Stimulated activated CD4-positive, alpha-beta T cell treated with anti-CD3 and anti-CD28 coated beads, Interleukin-2, amount 100 ng/mL, for 24 hours (primary cell): ENCODE measurements around the gene PROK2.

Experiments
- DNase-seq, 2 donors: peaks; one replicate each; pipeline ENCODE4 v3.0.0-alpha.2; 2020

Gene PROK2

DNA sequence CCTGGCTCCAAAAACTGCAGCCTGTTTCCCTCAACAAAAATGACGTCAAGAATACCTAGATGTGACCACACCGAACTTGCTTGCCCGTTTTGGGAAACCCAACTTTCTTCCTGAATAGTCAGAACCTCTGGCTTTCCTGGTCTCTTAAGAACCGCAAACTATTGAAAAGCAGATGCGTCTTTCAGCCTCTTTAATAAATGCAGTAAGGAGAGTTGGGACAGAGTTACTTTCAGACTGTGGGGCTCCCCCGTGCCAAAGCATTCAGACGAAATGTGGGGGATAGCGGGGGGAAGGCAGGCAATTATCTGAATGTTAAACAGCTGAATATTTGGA is 1.2 kb upstream of the PROK2 start:
- DNase-seq = no peak

DNA sequence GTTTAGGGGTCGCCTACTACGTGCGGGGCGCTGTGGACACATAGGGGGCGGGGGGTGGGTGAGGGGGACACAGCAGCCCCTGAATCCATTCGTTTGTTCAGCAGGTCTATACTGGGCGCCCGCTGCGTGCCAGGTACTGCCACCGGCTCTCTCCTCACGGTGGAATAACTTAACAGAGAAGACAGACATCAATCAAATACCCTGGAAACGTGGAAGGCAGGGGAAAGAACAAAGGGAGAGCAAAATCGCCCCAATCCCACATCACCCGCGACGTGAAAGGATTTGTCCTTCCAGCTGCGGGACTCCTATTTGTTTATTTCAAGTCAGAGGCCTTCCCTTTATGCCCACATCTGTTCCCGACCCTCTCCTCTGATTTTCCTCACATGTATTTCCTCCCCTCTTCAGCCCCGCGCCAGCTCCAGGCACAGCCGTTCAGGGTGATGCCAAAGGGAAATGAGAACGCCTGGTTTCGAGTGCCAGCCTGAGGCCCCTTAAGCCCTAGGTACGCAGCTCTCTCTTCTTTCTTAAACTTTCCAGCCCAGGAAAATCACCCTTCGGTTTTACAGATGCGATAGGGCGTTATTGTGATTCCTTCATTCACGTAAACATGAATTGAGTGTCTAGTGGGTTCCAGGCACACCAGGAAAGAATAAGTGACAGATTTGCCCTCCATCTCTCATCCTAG is 726 bp upstream of the PROK2 start:
- DNase-seq = no peak

DNA sequence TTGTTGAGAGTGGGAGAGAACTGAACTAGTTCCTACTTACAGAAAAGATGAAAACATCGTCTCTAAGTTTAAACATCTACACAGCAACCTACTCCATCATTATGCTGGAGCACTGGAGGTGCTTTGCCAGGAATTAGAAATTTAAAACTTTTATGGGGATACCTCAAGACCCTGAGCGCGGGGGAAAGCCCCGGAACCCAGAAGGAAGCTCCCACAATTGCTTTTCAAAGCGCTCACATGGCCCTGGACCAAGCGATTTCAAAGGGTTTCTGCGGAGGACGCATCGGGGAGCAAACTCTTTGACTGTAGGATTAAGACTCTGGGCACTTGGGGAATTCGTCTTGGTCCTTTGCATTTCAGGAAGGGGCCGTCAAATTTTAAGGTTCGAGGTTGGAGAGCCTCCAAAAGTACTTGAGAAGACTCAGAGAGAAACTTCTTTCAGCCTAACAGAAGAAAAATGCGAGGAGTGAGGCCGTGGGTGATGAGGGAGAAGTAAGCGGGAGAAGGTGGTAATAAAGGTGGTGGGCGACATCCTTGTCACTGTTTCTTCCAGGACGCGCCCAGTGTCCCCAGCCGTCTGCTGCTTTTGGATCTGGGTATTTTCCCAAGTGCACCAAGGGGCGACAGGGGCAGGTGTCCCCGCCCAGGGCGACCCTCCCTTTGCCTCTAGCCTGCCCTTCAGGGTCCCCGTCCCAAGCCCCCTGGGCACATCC is 591 bp downstream of the PROK2 start:
- peak in 1 of 2 donors; percentile 5 for DNase-seq

DNA sequence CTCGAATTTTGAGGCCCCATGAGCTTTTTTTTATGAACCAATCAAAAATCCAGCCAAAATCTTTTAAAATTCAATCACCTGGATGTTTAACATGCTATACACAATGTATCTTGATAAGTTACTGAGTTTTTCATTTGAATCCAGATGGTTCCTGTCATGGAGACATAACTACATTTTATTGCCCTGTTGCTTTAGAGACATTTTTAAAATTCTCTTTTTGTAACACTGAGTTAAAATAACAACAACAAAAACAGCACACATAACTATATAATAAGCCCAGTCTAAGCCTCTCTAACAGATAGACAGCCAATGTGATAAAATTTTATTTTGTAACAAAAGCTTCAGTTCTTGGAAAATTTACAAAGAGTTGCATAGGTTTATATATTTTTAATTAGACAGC is 1.8 kb downstream of the PROK2 start:
- no peak for DNase-seq

DNA sequence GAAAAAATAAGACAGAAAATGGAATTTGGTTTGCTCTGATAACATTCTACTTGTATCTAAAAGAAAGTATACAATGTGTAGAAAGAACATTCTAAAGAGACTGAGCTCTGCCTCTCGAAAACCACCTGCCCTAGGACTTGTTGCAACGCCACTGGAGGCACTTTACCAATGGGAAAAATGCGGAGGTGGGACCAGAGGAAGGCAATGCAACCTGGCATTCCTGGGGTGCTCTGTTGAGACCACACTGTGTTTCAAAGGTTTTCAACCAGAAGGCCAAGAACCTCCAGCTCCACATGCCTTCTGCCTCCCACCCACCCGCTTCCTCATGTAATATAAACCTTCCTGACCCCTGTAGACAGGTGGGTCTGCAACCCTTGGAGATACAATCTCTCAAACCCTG is 4.5 kb downstream of the PROK2 start:
- no peak for DNase-seq

DNA sequence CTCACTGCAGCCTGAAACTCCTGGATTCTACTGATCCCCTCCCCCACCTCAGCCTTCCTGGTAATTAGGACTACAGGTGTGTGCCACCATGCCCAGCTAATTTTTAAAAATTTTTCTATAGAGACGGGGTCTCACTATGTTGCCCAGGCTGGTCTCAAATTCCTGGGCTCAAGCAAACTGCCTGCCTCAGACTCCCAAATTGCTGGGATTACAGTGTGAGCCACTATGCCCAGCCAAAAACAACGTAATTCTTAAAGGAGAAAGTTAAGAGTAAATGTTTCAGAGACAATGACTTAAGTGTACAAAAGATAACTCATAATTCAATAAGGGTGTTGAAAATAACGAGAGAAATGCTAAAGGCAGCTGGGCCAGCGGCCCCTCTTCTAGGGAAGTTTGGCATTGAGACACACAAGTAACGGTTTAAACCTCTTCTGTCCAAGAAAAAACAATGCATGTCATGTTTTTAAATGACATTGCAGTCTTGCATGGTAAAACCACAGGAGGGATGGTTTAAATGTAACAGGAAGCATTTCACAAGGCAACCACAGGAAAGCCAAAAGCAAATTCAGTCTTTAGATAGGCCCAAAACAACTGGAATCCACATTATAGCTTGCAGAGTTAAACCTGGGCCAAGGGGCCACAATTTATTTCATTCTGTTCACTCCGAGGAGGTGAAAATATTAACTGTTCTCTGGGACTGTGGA is 5.1 kb downstream of the PROK2 start:
- no peak for DNase-seq

DNA sequence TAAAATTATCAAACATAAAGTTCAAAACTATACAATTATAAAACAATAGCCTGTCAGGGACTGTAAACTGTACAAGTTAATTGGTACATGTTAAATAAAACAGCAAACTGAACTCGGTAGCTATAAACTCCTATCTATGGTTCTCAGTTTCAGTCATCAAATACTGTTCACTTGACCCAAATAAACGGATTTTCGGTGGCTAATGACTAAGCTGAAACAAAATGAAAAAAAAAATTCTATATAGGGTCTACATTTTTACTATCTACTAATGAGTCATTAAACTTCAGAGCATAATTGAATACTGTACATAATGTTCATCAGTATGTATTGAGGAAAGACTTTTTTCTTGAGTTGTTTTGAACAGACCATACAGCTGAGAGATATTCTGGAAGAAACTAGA is 6.6 kb downstream of the PROK2 start:
- no peak for DNase-seq

DNA sequence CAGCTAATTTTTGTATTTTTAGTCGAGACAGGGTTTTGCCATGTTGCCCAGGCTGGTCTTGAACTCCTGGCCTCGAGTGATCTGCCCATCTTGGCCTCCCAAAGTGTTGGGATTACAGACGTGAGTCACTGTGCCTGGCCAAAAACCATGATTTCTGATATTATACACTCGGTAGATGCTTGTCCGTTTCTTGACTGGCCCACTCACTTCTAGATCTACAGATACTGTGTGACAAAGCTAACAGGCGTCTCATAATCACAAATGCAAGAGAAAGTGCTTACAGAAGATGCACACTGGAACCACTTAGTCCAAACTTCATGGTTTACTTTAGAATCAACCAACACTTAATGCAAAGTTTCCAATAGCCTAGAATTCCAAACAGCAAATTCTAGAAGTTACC is 8.4 kb downstream of the PROK2 start:
- DNase-seq = no peak

DNA sequence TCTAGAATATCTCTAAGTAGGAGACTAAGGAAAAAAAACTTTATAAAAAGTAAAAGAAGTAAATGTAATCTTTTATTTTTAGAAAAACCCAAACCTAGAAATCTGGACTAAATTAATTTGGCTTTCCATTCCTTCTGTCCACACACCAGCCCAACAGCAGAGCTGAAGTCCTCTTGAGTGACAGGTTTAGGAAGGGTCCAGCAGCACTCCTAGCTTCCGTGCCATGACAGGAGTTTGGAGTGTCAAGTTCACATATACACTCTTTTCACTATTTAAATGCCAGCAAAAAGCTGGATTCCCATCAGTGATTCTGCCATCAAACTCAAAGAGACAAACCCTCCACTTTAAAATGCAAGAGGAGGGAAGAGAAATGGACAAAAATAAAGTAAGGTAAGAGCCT is 13.1 kb downstream of the PROK2 start:
- no peak for DNase-seq

DNA sequence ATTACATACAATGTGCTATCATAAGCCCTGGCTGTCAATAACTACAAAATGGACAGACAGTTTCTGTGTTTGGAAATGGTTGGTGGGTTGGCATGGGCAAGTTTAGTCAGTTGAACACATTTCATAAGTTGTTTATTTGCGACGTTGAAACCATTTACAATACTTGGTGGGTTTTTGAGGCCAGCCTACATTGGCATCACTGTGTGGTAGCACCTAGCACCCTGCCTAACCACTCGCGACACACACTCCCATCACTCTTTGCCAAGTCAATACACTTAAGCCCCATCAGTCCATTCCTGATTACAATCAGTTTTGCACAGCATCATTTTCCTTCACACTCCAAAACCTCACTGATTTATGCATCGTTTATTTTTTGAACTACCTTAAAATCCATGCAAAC is 13.8 kb downstream of the PROK2 start:
- no peak for DNase-seq

DNA sequence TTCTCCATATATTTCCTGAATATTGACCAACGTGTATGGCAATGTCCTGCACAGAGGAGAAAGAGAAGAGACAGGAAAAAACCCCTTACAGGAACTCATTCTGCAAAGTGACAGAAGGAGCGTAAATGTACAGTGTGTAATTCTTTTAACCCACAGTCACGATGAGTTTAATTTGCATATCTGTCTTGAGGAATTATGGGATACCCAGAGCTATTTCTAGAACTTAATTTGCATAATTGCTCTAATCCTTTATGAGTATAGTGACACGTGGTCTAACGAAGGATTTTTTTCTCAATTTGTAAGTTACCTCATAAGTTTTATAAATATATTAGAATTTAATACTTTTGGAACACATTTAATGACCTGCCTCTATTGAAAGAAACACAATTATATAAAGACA is 21.5 kb downstream of the PROK2 start:
- no peak for DNase-seq

DNA sequence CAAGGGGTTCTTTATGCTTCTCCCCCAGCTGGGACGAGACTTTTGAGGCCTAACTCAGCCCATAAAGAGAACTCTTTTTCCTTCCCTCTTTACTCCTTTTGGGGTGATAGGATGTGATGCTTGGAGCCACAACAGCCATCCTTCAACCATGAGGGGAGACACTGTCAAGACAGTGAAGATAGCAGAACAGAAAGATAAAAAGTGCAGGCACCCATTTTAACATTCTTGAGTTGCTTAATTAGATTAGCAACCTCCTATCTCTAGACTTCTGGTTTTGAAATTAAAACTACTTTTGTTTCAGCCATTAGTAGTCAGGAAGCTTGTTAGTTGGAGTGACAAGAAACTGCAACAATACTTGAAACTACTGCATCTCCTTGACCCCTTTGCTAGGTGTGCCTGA is 24.8 kb downstream of the PROK2 start:
- DNase-seq = no peak

DNA sequence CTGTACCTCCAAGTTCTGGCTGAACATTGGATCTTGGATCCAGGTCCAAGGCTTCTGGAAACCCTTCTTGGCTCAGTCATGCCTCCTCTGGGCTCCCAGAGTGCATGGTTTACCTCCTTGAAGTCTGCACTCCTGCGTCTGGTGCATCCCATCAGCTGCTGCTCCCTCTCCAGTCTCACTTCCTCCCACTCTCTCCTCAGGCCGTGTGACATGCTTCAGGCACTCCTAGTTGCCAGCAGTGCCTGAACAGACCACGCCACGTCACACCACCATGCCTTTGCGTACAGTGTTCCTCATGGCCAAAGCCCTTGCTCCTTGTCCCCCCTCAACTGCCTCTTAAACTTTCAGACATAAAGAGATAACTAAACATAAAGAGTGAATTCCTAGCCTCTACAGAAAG is 25.5 kb downstream of the PROK2 start:
- no peak for DNase-seq

DNA sequence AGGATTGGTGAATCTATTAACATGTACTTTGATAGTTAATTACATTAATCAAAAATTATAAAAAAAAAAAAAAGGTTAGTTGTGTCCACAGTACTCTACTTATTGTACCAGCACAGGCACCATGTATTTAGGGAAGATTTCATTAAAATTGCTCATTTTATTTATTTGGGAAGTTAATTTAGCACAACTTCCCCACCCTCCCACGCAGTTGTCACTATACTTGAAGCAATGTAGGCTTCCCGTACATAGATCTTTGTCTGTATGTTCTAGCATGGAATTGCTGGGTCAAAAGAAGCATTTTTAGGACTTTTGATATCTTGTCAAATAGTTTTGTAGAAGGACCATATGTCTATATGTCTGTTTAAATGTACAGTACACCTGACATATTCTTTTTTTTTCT is 26.9 kb downstream of the PROK2 start:
- no peak for DNase-seq

DNA sequence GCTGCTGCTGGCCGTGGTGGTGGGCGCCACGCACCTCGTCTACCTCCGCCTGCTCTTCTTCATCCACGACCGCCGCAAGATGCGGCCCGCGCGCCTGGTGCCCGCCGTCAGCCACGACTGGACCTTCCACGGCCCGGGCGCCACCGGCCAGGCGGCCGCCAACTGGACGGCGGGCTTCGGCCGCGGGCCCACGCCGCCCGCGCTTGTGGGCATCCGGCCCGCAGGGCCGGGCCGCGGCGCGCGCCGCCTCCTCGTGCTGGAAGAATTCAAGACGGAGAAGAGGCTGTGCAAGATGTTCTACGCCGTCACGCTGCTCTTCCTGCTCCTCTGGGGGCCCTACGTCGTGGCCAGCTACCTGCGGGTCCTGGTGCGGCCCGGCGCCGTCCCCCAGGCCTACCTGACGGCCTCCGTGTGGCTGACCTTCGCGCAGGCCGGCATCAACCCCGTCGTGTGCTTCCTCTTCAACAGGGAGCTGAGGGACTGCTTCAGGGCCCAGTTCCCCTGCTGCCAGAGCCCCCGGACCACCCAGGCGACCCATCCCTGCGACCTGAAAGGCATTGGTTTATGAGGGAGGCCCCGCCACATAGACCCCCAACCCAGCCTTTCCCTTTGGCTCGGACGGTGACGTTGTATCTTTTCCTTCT is 30.2 kb downstream of the PROK2 start:
- no peak for DNase-seq

DNA sequence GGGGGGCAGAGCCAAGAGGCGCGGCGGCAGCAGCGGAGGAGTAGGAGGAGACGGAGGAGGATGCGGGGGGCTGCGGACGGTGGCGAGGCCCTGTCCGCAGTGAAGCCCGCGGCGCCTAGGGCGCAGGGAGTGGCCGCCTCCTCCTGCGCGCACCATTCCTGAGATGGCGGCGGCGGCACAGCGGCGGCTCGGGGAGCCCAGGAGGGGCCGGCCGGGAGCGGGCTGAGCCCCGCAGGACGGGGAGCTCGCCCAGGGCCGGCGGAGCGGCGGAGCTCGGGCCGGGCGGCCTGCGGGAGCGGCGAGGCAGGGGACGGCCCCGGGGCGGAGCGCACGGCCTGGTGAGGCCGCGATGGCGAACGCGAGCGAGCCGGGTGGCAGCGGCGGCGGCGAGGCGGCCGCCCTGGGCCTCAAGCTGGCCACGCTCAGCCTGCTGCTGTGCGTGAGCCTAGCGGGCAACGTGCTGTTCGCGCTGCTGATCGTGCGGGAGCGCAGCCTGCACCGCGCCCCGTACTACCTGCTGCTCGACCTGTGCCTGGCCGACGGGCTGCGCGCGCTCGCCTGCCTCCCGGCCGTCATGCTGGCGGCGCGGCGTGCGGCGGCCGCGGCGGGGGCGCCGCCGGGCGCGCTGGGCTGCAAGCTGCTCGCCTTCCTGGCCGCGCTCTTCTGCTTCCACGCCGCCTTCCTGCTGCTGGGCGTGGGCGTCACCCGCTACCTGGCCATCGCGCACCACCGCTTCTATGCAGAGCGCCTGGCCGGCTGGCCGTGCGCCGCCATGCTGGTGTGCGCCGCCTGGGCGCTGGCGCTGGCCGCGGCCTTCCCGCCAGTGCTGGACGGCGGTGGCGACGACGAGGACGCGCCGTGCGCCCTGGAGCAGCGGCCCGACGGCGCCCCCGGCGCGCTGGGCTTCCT is 31.0 kb downstream of the PROK2 start, which contains the start of gene GPR27:
Gene GPR27, plus strand, starts transcription at position 155 of the 909 bp plus-strand sequence. Its CDS starts 195 bp downstream, at position 350.
- peak in 1 of 2 donors; percentile 47 for DNase-seq

DNA sequence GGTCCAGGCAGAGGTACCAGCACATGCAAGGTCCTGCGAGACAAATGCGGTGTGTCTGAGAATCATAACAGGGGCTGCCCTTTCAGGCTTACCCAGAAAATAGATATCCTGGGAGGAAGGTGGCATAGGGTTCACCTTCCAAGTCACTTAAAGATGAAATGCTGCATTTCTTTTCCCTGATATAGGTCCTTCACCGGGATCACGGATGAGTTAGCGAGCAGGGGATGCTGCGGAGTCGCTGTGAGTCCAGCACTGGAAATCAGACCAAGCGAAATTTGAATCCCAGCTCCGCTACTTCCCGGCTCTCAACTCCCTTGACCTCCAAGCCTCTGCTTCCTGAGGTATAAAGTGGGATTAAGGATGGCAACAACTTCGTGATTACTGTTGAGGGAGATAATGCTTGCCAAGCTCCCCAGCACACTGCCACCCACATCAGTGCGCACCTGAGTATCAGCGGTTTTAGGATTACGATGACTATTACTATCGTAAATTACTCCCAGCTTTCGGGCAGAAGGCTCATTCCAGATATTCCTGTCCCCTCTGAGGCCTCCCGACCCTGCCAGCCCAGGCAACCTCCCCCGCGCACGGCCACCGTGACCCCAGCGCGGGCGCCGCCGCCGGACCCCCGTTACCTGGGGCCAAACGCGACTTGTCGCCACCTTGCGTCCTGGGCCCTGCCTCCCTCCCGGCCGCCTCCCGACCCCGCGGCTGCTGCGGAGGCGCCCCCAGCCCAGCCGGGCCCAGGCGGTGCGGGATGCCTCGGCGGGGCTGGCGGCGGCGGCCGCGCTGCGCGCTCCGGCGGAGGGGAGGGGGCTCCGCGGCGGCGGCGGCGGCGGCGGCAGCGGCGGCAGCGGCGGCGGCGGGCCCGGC is 31.9 kb downstream of the PROK2 start:
- no peak for DNase-seq

DNA sequence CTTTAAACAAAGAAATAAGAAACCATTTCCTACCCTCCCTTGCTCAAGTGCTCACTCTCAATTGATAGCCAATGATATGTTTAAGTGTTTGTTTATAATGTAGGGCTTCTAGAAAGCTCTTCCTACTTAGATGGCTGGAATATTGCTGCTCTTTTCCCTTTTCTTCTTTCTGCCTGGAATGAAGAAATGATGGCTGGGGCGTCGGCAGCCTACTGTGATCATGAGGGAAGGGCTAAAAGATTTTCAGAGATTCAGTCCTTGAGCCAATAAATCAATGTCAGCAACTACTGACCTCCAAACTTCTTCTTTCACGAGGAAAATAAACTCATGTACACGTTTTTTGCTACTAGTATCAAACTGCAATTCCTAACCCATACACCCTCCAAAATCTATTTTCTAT is 33.3 kb downstream of the PROK2 start:
- DNase-seq = no peak

DNA sequence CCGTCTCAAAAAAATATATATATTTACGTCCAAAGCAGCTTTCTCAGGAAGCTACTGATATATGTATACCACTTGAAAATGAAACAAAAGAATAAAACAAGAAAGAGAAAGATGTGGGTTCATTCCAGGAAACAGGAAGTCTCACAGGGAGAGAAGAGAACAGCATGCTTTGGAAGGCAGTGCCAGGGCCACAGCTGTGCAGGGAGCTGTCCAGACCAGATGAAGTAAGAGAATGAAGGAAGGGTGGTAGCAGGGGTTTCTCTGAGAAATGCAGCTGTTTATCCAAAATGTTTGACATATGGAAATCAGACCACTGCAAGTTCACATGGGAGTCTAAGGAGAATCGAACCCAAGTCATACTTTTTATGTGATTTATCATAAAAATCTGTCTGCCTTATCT is 40.2 kb downstream of the PROK2 start:
- DNase-seq = no peak

DNA sequence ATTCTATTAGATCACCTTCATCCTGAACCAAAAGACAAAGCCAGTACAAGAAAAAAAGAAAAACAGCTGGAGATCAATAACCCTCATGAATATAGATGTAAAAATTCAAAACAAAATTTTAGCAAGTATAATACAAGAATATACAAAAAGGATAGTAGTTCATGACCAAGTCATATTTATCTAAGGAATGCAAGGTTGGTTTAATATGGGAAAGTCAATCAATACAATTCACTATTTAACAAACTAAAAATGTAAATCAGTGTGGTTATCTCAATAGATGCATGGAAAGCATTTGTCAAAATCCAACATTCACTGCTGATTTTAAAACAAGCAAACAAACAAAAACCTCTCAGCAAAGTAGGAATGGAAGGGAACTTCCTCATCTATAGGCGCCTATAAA is 42.3 kb downstream of the PROK2 start:
- DNase-seq = no peak

DNA sequence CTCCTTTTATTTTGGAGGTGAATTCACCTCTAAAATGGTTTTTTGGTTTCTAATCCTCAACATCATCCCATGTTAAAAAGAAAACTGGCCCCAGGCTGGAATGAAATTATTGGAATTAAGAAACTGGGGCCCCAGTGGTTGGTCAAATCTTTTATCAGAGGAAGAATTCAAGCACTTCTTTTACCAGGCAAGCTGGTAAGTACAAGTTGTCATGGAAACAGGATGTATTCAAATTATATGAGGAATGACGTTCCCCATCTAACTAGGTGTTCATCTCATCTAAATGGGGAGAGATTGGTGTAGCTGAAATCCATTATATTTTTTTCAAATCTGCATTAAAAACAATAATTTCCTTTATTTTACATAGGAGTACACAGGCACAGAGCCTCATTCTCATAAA is 50.1 kb downstream of the PROK2 start:
- no peak for DNase-seq

DNA sequence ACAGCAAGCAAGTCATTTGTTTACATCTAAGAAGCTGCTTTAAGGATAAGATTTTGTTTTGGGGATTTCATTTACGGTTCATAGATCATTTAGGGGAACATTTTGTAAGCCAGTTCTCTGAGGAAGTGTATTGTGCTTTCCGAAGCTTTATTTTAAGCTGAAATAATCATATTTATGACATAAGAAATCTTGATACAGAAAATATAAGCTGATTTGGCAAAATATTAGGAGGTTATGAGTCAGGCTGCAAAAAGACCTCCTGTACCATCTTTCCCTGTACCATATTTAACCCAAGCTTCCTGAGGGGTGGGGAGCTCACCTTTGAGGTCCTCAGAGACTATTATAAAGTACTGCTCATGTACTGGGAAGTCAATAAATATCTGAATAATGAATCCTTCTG is 51.6 kb downstream of the PROK2 start:
- no peak for DNase-seq
